Activated effector memory CD4-positive, alpha-beta T cell treated with anti-CD3 and anti-CD28 coated beads, Interleukin-2, amount 50 U/mL, for 16 hours (primary cell): ENCODE data around the gene B3GNT7.
"Not testable (repeated sequence)": the region's sequence is repeated elsewhere in the genome, so short reads cannot be mapped to it uniquely, and the experiment has no call there.

Source experiments
- DNase-seq: peaks from one replicate; pipeline ENCODE4 v3.0.0-alpha.2; 2020

Gene B3GNT7

DNA sequence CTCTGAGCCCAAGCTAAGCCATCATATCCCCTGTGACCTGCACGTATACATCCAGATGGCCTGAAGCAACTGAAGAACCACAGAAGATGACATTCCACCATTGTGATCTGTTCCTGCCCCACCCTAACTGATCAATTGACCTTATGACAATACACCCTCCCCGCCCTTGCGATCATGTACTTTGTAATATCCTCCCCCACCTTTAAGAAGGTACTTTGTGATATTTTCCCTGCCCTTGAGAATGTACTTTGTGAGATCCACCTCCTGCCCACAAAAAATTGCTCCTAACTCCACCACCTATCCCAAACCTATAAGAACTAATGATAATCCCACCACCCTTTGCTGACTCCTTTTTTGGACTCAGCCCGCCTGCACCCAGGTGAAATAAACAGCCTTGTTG lies 34.9 kb downstream of the B3GNT7 start:
- DNase-seq, result not testable (repeated sequence)

DNA sequence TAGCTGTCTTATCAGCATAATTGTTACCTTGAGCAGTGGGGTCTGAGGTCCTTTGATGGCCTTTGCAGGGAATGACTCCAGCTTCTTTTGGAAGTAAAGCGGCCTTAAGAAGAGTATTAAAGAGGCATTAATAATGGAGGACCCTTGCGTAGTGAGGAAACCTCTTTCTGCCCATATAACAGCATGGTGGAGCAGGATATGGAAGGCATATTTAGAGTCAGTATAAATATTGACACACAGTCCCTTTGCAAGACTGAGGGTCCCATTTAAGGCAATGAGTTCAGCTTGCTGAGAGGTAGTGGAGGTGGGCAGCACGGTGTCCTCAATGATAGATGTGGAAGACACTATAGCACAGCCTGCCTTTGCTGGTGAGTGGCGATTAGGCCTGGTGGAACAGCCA lies 36.1 kb downstream of the B3GNT7 start:
- peak; percentile 22 for DNase-seq

DNA sequence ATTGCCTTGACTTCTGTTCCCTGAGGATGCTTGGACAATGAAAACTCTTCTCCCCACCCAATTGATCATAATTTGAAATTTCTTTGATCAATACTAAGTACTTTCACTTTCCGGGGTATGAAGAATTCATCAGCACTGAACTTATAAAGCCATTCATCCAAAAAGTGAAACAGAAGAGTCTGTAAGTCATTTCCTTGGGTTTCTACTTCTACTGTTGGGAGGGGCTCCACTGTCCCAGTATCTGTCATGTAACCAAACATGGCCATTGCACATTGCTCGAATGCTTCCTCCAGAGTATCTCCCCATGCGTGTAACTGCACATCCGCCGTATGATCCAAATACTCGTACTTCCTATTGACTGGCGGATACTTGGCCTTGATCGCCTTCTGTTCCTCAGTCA lies 38.5 kb downstream of the B3GNT7 start:
- no peak for DNase-seq

DNA sequence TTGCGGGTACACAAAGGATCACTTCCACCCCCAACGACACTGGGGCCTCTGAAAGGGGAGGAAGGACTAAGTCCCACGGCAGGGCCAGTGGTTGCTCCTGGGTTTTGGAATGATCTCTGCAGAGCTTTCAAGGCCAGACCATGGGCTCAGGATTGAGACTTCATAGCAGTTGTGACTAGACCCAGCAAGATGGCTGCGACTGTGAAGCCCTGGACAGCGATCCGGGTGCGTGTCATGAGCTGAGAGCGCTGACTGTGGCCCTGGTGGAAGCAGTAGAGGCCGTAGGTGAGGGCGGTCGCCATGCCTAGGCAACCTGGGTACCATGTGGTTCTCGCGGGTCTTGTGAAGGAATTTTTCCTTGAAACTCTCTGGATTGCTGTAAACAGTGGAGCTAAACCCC lies 41.4 kb downstream of the B3GNT7 start:
- no peak for DNase-seq

DNA sequence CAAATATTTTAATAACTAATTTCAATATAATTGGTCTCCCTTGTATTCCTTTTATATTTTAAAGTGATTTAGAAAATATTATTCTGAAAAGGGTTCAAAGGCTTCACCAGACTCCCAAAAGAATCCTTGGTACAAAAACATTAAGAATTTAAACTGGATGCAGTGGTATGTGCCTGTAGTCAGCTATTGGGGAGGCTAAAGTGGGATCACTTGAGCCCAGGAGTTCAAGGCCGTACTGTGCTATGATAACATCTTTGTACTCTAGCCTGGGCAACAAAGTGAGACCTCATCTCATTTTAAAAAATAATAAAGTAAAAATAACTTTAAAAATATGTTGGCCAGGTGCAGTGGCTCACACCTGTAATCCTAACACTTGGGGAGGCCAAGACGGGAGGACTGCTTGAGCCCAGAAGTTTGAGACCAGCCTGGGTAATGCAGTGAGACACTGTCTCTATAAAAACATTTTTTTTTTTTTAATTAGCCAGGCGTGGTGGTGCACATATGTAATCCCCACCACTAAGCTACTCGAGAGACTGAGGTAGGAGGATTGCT lies 54.1 kb downstream of the B3GNT7 start:
- no peak for DNase-seq

DNA sequence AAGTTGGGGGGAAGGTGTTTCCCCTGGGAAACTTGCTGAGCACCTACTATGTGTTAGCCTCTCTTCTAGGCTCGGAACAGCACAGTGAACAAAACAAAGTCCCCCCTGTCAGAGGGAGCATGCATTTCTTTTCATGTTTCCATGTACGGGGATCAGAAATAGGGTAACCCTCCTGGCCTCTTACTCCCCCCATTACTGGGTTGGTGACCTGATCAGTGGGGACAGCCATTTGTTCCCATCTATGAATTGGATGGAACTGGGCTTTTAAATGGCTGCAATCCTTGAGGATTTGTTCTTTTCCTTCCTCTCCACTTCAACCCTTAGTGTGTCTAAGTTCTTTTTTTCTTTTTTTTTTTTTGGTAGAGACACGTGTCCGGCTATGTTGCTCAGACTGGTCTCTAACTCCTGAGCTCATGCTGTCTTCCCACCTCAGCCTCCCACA lies 55.1 kb downstream of the B3GNT7 start:
- DNase-seq, result no peak
